Measurements from ENCODE around the gene CBLN1.

CBLN1 gene

DNA sequence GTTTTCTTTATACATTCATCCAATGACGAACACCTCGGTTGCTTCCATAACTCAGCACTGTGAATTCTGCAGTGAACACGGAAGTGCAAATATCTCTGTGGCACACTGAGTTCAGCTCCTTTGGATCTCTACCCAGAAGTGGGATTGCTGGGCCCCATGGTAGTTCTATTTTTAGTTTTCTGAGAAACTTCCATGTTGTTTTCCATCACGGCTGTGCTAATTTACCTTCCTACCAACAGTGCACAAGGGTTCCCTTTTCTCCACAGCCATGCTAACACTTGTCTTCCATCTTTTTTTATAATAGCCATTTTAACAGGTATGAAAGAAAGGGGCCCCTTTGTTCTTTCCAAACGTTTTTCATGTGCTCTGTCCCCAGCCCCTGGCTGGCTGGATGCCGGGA, 30.2 kb upstream of the CBLN1 start:
- TF ChIP-seq, protein P1, sequence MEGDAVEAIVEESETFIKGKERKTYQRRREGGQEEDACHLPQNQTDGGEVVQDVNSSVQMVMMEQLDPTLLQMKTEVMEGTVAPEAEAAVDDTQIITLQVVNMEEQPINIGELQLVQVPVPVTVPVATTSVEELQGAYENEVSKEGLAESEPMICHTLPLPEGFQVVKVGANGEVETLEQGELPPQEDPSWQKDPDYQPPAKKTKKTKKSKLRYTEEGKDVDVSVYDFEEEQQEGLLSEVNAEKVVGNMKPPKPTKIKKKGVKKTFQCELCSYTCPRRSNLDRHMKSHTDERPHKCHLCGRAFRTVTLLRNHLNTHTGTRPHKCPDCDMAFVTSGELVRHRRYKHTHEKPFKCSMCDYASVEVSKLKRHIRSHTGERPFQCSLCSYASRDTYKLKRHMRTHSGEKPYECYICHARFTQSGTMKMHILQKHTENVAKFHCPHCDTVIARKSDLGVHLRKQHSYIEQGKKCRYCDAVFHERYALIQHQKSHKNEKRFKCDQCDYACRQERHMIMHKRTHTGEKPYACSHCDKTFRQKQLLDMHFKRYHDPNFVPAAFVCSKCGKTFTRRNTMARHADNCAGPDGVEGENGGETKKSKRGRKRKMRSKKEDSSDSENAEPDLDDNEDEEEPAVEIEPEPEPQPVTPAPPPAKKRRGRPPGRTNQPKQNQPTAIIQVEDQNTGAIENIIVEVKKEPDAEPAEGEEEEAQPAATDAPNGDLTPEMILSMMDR (IDR thresholded peaks at IDR 0.05): no peak

DNA sequence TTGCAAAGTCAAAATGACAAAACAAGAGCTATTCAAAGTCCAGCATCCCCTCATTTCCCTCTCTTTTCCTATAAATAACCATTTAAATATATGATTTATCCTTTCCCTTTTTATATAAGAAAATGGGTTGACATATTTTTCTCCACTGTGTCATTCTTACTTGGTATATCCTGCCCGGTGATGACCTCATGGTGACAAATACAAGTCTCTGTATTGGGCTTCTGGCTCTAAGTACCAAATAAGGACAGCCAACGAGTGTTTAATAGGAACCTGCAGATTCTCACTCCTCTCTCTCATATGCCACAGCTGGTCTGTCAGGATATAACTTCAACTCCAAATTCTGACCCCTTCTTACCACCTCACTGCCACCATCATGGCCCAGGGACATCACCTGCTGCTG, 25.5 kb upstream of the CBLN1 start:
- TF ChIP-seq, protein P1 (IDR thresholded peaks at IDR 0.05): no peak

DNA sequence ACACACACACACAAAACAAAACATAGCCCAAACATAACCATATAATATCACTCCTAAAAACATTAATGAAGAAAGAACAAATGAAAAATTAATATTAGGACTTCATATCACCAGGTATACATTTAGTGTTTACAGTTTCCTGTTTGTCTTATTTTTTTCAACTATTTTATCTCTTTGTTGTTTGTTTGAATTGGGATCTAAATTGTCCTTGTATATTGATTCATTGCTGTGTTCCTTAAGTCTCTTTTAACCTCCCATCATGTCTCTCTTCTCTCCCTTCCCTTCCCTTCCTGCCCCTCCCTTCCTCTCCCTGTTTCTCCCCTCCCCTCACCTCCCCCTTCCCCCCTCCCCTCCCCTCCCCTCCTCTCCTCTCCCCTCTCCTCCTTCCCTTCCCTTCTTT, 23.8 kb upstream of the CBLN1 start:
- TF ChIP-seq, protein P1 (IDR thresholded peaks at IDR 0.05): no peak

DNA sequence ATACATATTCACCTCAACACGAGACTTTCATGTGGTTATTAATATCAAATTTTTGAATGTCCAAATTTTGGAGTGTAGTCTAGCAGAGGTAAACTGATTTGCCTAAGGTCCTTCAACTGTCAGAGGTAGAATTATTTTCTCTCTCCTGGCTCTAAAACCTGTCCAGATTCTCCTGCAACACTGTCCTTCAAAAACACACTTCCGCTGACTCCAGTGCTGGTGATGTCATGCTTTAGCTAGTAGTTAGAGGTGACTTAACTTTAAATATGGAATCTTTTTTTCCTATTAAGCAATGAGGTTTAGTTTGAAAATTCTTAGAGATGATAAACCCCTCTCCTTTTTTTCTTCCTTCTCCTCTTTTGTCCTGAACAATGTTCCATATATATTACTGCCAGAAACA, 10.8 kb upstream of the CBLN1 start:
- TF ChIP-seq, protein P1 (IDR thresholded peaks at IDR 0.05): no peak

DNA sequence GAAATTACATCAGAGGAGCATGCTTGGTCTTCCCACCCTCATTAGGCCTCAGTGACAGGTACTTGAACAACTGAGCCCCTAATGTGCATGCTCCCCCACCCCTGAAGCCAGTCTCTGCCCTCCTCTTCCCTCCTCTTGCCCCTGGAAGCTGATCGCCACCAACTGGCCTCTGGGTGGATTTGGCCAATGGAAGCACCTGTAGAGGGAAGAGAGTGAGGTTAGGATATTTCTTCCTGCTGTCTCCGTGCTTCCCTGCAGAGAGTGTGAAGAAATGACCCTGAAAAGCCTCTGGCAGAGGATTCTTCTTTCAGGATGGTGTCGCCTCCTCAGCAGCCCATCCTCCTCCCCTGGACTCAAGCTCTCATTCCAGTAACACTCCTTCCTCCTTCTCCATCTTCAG, 5.9 kb upstream of the CBLN1 start:
- TF ChIP-seq, protein P1 (IDR thresholded peaks at IDR 0.05): no peak

DNA sequence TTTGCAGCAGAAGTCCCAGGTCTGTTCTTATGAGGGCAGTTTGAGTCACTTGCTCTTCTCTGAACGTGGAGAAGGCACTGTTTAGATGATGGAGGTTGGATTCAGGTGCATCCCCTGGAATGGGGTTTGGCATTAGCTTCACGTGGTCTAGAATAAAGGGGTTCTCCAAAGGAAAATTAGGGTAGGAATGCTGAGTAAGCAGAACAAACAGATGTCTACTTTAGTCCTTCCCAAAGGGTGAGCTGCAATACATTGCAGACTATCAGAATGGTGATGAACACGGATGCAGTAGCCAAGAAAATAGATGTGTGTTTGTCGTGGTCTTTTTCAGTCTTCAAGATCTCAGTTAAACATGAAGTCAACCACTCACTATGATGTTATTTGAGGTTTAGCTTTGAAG, 3.3 kb upstream of the CBLN1 start:
- TF ChIP-seq, protein P1 (IDR thresholded peaks at IDR 0.05): no peak

DNA sequence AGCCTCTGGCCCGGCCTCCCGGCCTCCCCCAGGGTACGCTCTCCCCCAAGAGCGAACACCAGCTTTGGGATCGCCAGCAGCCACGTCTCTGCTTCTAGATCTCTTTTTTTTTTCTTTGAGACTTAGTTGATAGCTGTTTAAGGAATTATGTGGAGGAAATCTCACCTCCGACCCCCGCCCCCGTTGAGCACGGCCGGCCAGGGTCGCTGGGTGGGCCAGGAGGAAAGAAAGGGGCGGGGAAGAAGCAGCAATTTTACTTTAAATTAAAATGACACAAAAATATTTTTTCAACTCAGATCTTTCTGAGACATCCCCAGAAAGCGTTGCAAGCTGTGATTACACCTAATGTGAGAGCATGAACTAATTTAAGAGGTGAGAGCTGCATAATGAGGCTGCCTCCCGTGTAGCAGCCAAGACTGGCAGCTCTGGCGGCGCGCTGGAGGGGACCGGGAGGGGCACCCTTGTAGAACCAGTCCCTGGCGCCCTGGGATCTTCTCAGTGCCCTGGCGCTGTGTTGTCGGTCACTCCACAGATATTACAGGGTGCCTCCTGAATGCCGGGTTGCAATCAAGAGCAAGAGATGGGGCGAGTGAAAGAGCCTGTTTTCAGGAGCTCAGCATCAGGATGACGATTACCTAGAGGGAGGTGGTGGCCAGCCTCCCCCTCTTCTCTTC, 1.9 kb upstream of the CBLN1 start:
- TF ChIP-seq, protein P1 (IDR thresholded peaks at IDR 0.05): no peak
